ENCODE data around the gene BOLA3. TPM values are rescaled to one million over a fixed set of nuclear protein-coding genes. Genes with fewer than 3 reads are reported as not detected.

The BOLA3 gene
- polyA plus RNA-seq, 1 donor from 2014 or later = 89.1 TPM

GRCh38 chr2:74181739-74182138 is 34.0 kb upstream of the BOLA3 start:
- H3K4me3 ChIP-seq (ENCODE audit: low read length) = no peak overlapping the region
- no peaks in the 10 kb centered on the region for H3K27me3 ChIP-seq (ENCODE audit: insufficient read depth, low read depth, low read length)
- H3K79me2 ChIP-seq (replicated peaks; ENCODE audit: insufficient read depth, low read length) = peaks cover 15% of the 10 kb centered on the region
- H2AFZ ChIP-seq (ENCODE audit: low read depth, low read length) = no peak overlapping the region
- H3K9ac ChIP-seq (ENCODE audit: low read length) = no peak overlapping the region
- H4K20me1 ChIP-seq (ENCODE audit: insufficient read depth) = no peaks in the 10 kb centered on the region
- TF ChIP-seq CTCF (IDR thresholded peaks at IDR 0.05; ENCODE audit: poor library complexity, severe bottlenecking) = no peak
- no peak for TF ChIP-seq POLR2AphosphoS5 (IDR thresholded peaks at IDR 0.05)
- TF ChIP-seq EP300 (conservative IDR thresholded peaks at IDR 0.05; ENCODE audit: poor library complexity, severe bottlenecking) = no peak
- no peak for TF ChIP-seq EZH2 (IDR thresholded peaks at IDR 0.05; ENCODE audit: borderline replicate concordance, insufficient read depth, low read length, poor library complexity, severe bottlenecking)
- TF ChIP-seq TAF1 (IDR thresholded peaks at IDR 0.05; ENCODE audit: low read depth) = no peak
- no peak for TF ChIP-seq RAD21 (conservative IDR thresholded peaks at IDR 0.05)
- TF ChIP-seq SMC3 (conservative IDR thresholded peaks at IDR 0.05; ENCODE audit: poor library complexity) = no peak
- no peak for TF ChIP-seq MXI1 (conservative IDR thresholded peaks at IDR 0.05; ENCODE audit: poor library complexity, severe bottlenecking)
- TF ChIP-seq REST (IDR thresholded peaks at IDR 0.05; ENCODE audit: borderline replicate concordance) = no peak
- H3K27ac ChIP-seq (ENCODE audit: low read length) = no peak overlapping the region
- H3K36me3 ChIP-seq (ENCODE audit: insufficient read depth, low read length) = no peaks in the 10 kb centered on the region
- peaks cover 3% of the 10 kb centered on the region for H3F3A ChIP-seq (ENCODE audit: insufficient read depth, low read length, poor library complexity, severe bottlenecking)
- H3K4me2 ChIP-seq (ENCODE audit: low read length) = no peak overlapping the region
- no peaks in the 10 kb centered on the region for H3K9me2 ChIP-seq (ENCODE audit: insufficient read depth, low read length)
- H3K9me3 ChIP-seq (ENCODE audit: low read length) = no peaks in the 10 kb centered on the region

- Histone ChIP-seq H3K4me3 (ENCODE audit: low read length) (peak overlapping the region; percentile 90), H3F3A (ENCODE audit: insufficient read depth, low read length, poor library complexity, severe bottlenecking) (peaks cover 3% of the 10 kb centered on the region), H3K79me2 (replicated peaks; ENCODE audit: insufficient read depth, low read length) (peaks cover 39% of the 10 kb centered on the region), H3K27me3 (ENCODE audit: insufficient read depth, low read depth, low read length) (no peaks in the 10 kb centered on the region), H3K9ac (ENCODE audit: low read length) (peak overlapping the region; percentile 86), H3K27ac (ENCODE audit: low read length) (peak overlapping the region; percentile 80), H3K36me3 (ENCODE audit: insufficient read depth, low read length) (no peaks in the 10 kb centered on the region), H3K9me2 (ENCODE audit: insufficient read depth, low read length) (no peaks in the 10 kb centered on the region), H2AFZ (ENCODE audit: low read depth, low read length) (peak overlapping the region; percentile 3), H3K4me2 (ENCODE audit: low read length) (peak overlapping the region; percentile 55), H3K9me3 (ENCODE audit: low read length) (no peaks in the 10 kb centered on the region), H4K20me1 (ENCODE audit: insufficient read depth) (no peaks in the 10 kb centered on the region)
- TF ChIP-seq EP300 (conservative IDR thresholded peaks at IDR 0.05; ENCODE audit: poor library complexity, severe bottlenecking) = no peak
- peak; percentile 33 for TF ChIP-seq RAD21 (conservative IDR thresholded peaks at IDR 0.05)
- TF ChIP-seq EZH2 (IDR thresholded peaks at IDR 0.05; ENCODE audit: borderline replicate concordance, insufficient read depth, low read length, poor library complexity, severe bottlenecking) = no peak
- TF ChIP-seq CTCF (IDR thresholded peaks at IDR 0.05; ENCODE audit: poor library complexity, severe bottlenecking) = peak; percentile 81
- TF ChIP-seq REST (IDR thresholded peaks at IDR 0.05; ENCODE audit: borderline replicate concordance) = no peak
- no peak for TF ChIP-seq POLR2AphosphoS5 (IDR thresholded peaks at IDR 0.05)
- TF ChIP-seq SMC3 (conservative IDR thresholded peaks at IDR 0.05; ENCODE audit: poor library complexity) = no peak
- TF ChIP-seq MXI1 (conservative IDR thresholded peaks at IDR 0.05; ENCODE audit: poor library complexity, severe bottlenecking) = no peak
- no peak for TF ChIP-seq TAF1 (IDR thresholded peaks at IDR 0.05; ENCODE audit: low read depth)
These were observed 31.6 kb upstream of the BOLA3 start for GRCh38 chr2:74179063-74179865.
